Endothelial cell of umbilical vein (primary cell): ENCODE results near the gene GAS7.

Source experiments
- CTCF ChIP-seq, 2 donors: IDR thresholded peaks; 1 replicate in 1 of 2; 2 replicates in 1 of 2; pipeline ENCODE4 v1.5.1; 2011; ENCODE audit warnings: low read length in 2 of 2, mild to moderate bottlenecking in 2 of 2, moderate library complexity in 2 of 2, control low read depth in 1 of 2, inconsistent platforms in 1 of 2, low read depth in 1 of 2; ENCODE audit not compliant: insufficient read depth in 1 of 2; ENCODE audit errors: extremely low read depth in 1 of 2
- EZH2 ChIP-seq: IDR thresholded peaks from 2 replicates; pipeline ENCODE4 v1.6.1; 2012; ENCODE audit warnings: borderline replicate concordance, low read depth, mild to moderate bottlenecking, moderate library complexity, low read length, inconsistent platforms; ENCODE audit not compliant: severe bottlenecking
- FOS ChIP-seq: IDR thresholded peaks from 2 replicates; pipeline ENCODE4 v1.6.1; 2011; ENCODE audit warnings: mild to moderate bottlenecking, low read length, moderate library complexity, borderline replicate concordance; ENCODE audit not compliant: insufficient read depth
- GATA2 ChIP-seq: IDR thresholded peaks from 2 replicates; pipeline ENCODE4 v1.7.0; 2011; ENCODE audit warnings: low read depth, mild to moderate bottlenecking, moderate library complexity, mixed read lengths, low read length; ENCODE audit not compliant: insufficient read length, insufficient read depth
- JUN ChIP-seq: IDR thresholded peaks from 2 replicates; pipeline ENCODE4 v1.6.1; 2011; ENCODE audit warnings: borderline replicate concordance, low read depth; ENCODE audit not compliant: insufficient read length, insufficient read depth
- MAX ChIP-seq: IDR thresholded peaks from 2 replicates; pipeline ENCODE4 v1.6.1; 2011; ENCODE audit not compliant: insufficient read depth, insufficient read length
- MYC ChIP-seq: IDR thresholded peaks from one replicate; pipeline ENCODE4 v1.6.1; 2011; ENCODE audit warnings: mild to moderate bottlenecking, low read depth, low read length
- POLR2A ChIP-seq: IDR thresholded peaks from 2 replicates; pipeline ENCODE4 v1.6.1; 2012; ENCODE audit warnings: low read depth, mild to moderate bottlenecking, control low read depth, low read length
- POLR2AphosphoS5 ChIP-seq: IDR thresholded peaks from 2 replicates; pipeline ENCODE4 v1.6.1; 2012; ENCODE audit warnings: low read depth, mild to moderate bottlenecking, control low read depth, low read length, moderate library complexity; ENCODE audit not compliant: insufficient read depth

GRCh38 chr17:10089196-10089804, 109.1 kb downstream of the GAS7 start:
- TF ChIP-seq CTCF (IDR thresholded peaks at IDR 0.05; ENCODE audit: extremely low read depth in 1 of 2, insufficient read depth in 1 of 2, low read depth in 1 of 2, low read length in 2 of 2) (no peak), MYC (no peak), MAX (no peak), POLR2AphosphoS5 (no peak), EZH2 (no peak), POLR2A (no peak), FOS (no peak), JUN (no peak), GATA2 (no peak)
